Sigmoid colon (tissue), 7 donors: ENCODE measurements around the gene SYNGAP1. TPM values are rescaled to one million over a fixed set of nuclear protein-coding genes. Genes with fewer than 3 reads are reported as not detected.

Experiments
- DNase-seq: peaks from one replicate; pipeline ENCODE4 v3.0.0-alpha.2; 2019
- H3K27ac ChIP-seq, 4 donors: fragments of 200-600 bp; sonication (generic); one replicate each; pipeline ENCODE4 v1.5.1; 2016 to 2019; ENCODE audit warnings: mild to moderate bottlenecking in 1 of 4
- H3K27me3 ChIP-seq, 3 donors: fragments of 200-600 bp; sonication (generic); one replicate each; pipeline ENCODE4 v1.5.1; 2019; ENCODE audit warnings: mild to moderate bottlenecking in 1 of 3
- H3K36me3 ChIP-seq, 4 donors: fragments of 200-600 bp; sonication (generic); one replicate each; pipeline ENCODE4 v1.5.1; 2016 to 2019
- H3K4me1 ChIP-seq, 4 donors: fragments of 200-600 bp; sonication (generic); one replicate each; pipeline ENCODE4 v1.5.1; 2017 to 2019
- H3K4me3 ChIP-seq, 4 donors: fragments of 200-600 bp; sonication (generic); one replicate each; pipeline ENCODE4 v1.5.1; 2017 to 2019; ENCODE audit warnings: mild to moderate bottlenecking in 2 of 4, moderate library complexity in 1 of 4
- H3K9me3 ChIP-seq, 4 donors: fragments of 200-600 bp in 3 of 4; sonication (generic) in 3 of 4; one replicate each; pipeline versions ENCODE4 v1.5.1 to v1.6.1; 2013 to 2019
- EP300 ChIP-seq, 4 donors: sonication (generic); formaldehyde crosslinking; IDR thresholded peaks; one replicate each; pipeline ENCODE4 v1.6.1; 2017; ENCODE audit warnings: antibody characterized with exemption in 4 of 4
- POLR2A ChIP-seq, 2 donors: fragments of 450-650 bp; IDR thresholded peaks; one replicate each; pipeline ENCODE4 v1.6.1; 2016; ENCODE audit warnings: antibody characterized with exemption in 2 of 2, mild to moderate bottlenecking in 2 of 2, moderate library complexity in 2 of 2
- POLR2AphosphoS5 ChIP-seq, 4 donors: sonication (generic); formaldehyde crosslinking; IDR thresholded peaks; one replicate each; pipeline ENCODE4 v1.6.1; 2017; ENCODE audit warnings: antibody characterized with exemption in 4 of 4
- WGBS, 2 donors: extraction: QIAGEN DNeasy Blood & Tissue Kit; methylation state at CpG; one replicate each; pipeline ENCODE4 v1.1.7; 2013; 5-methylcytosine and 5-hydroxymethylcytosine counted together
- intact Hi-C: fragments of 100-400 bp; cut with DNase I; formaldehyde crosslinking; loops from one replicate; pipeline ENCODE4 v1.15.1; 2023
- polyA plus RNA-seq, 3 donors: library from polyadenylated mRNA; stranded (reverse); fragments of 200-250 nt; gene quantifications; one replicate each; pipeline ENCODE4 v1.2.3, GENCODE V29; 2013
- total RNA-seq, 4 donors: library from RNA; depleted of rRNA; stranded (reverse); fragments of >200 nt; gene quantifications; one replicate each; pipeline ENCODE4 v1.1.0, GENCODE V29; 2016
- TF ChIP-seq, protein P1 (sequence below), 4 experiments: fragments of 450-650 bp in 3 of 4; fragments of 200-600 bp in 1 of 4; IDR thresholded peaks; one replicate each; pipeline ENCODE4 v1.5.1; 2016 to 2019; ENCODE audit warnings: antibody characterized with exemption in 4 of 4, mild to moderate bottlenecking in 3 of 4, moderate library complexity in 2 of 4
- donor health status: healthy with polysubstance abuse.
- donor health status: Bipolar disorder and iron deficiency.
- donor health status: healthy.

SYNGAP1 gene
- total and polyA plus RNA-seq, 7 donors: 0.92 to 24.6 (median 9.9) TPM

- Histone ChIP-seq H3K9me3 (no peaks in the 10 kb centered on the region), H3K36me3 (peaks cover 12 to 44% (median 27%) of the 10 kb centered on the region in 4 donors), H3K27ac (peak overlapping the region; percentile 93 to 97 (median 96)), H3K27me3 (no peaks in the 10 kb centered on the region), H3K4me3 (peak overlapping the region; percentile 59 to 76 (median 62)), H3K4me1 (peaks cover 0 to 56% (median 48%) of the 10 kb centered on the region in 4 donors)
- WGBS, 2 donors: 1 to 2% methylated on average over 25 of the region's 25 CpGs
- intact Hi-C loops: loop anchor here (5.0 to 10.0 kb wide), 2 partner anchors 445 to 1223 kb away; partner anchors contain the start of genes GPSM3 and PBX2
- TF ChIP-seq POLR2AphosphoS5 (IDR thresholded peaks at IDR 0.05): no peak
- TF ChIP-seq, protein P1, sequence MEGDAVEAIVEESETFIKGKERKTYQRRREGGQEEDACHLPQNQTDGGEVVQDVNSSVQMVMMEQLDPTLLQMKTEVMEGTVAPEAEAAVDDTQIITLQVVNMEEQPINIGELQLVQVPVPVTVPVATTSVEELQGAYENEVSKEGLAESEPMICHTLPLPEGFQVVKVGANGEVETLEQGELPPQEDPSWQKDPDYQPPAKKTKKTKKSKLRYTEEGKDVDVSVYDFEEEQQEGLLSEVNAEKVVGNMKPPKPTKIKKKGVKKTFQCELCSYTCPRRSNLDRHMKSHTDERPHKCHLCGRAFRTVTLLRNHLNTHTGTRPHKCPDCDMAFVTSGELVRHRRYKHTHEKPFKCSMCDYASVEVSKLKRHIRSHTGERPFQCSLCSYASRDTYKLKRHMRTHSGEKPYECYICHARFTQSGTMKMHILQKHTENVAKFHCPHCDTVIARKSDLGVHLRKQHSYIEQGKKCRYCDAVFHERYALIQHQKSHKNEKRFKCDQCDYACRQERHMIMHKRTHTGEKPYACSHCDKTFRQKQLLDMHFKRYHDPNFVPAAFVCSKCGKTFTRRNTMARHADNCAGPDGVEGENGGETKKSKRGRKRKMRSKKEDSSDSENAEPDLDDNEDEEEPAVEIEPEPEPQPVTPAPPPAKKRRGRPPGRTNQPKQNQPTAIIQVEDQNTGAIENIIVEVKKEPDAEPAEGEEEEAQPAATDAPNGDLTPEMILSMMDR (IDR thresholded peaks at IDR 0.05): no peak
- no peak for TF ChIP-seq POLR2A (IDR thresholded peaks at IDR 0.05)
- TF ChIP-seq EP300 (IDR thresholded peaks at IDR 0.05): no peak
- no peak for DNase-seq
Observed at GRCh38 chr6:33417128-33417902, 2.5 kb upstream of the SYNGAP1 start.

DNA sequence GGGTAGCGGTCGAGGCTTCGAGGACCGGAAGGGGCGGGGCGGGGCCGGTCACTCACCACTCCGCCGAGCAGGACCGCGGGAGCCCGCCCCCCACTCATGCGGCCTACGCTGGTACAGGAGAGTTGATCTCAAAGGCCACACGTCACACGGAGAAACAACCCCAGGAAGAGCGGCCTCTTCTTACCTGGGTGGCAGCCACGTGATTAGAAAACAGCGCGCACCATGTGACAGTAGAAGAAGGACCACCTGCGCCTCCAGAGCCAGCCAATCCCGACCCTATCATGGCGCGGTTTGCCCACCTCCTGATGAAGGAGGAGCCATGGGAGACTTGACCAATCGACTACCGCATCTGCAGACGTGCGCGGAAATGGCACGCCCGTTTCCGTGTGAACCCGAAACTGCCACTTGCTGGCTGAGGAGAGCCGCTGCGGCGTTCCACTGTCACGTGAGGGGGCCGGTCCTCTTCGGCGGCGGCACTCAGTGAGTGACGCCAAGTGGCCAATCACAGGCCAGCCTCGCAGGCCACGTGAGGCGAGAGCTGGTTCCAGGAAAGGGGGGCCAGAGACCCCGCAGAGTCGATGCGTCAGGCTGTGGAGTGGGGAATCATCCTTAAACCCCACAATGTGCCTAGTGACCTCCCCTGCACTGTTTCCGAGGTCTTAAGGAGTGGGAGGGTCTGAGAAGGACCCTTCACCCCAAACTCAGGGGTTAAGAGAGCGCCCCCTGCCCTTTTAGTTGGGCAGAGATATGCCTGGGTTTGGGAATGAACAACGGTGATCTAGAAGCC is 1.8 kb upstream of the SYNGAP1 start, which contains the start of gene CUTA:
Gene CUTA, minus strand, starts transcription at position 205 of the 787 bp plus-strand sequence. Its CDS starts 107 bp downstream, at position 98.
- TF ChIP-seq POLR2AphosphoS5 (IDR thresholded peaks at IDR 0.05) (peak; percentile 90 to 97 (median 95)), POLR2A (IDR thresholded peaks at IDR 0.05) (peak; percentile 80 to 89), EP300 (IDR thresholded peaks at IDR 0.05) (peak in 1 of 4 donors; percentile 84)
- TF ChIP-seq, protein P1 (IDR thresholded peaks at IDR 0.05): peak in 1 of 4 experiments; percentile 23
- peak within 1 kb of the TSS; percentile 93 to 97 (median 96) for H3K27ac ChIP-seq
- H3K27me3 ChIP-seq: no peaks in the 10 kb centered on the region
- DNase-seq: peak; percentile 100
- H3K4me3 ChIP-seq: peak within 1 kb of the TSS; percentile 59 to 76 (median 62)
- H3K9me3 ChIP-seq: no peaks in the 10 kb centered on the region
- intact Hi-C loops: loop anchor here (5.0 to 10.0 kb wide), 2 partner anchors 446 to 1223 kb away; partner anchors contain the start of genes GPSM3 and PBX2
- peaks cover 0 to 48% (median 42%) of the 10 kb centered on the region in 4 donors for H3K4me1 ChIP-seq
- H3K36me3 ChIP-seq: peaks cover 6 to 36% (median 19%) of the 10 kb centered on the region in 4 donors
- 0% methylated on average over 51 of the region's 51 CpGs for WGBS, 2 donors

- TF ChIP-seq, protein P1 (IDR thresholded peaks at IDR 0.05): no peak
- no peak for TF ChIP-seq POLR2AphosphoS5 (IDR thresholded peaks at IDR 0.05)
- no peak for TF ChIP-seq EP300 (IDR thresholded peaks at IDR 0.05)
- TF ChIP-seq POLR2A (IDR thresholded peaks at IDR 0.05): no peak
- H3K9me3 ChIP-seq: no peaks in the 10 kb centered on the region
- H3K27me3 ChIP-seq: no peaks in the 10 kb centered on the region
- 47 to 54% methylated on average over 8 of the region's 8 CpGs for WGBS, 2 donors
- intact Hi-C loops: loop anchor here (5.0 to 10.0 kb wide), 2 partner anchors 446 to 1224 kb away; partner anchors contain the start of genes GPSM3 and PBX2
- H3K27ac ChIP-seq: peak overlapping the region; percentile 93 to 97 (median 96)
- DNase-seq: no peak
- H3K4me1 ChIP-seq: peaks cover 0 to 47% (median 41%) of the 10 kb centered on the region in 4 donors
- H3K4me3 ChIP-seq: peak overlapping the region; percentile 15 to 76 (median 60)
- peaks cover 0 to 29% (median 12%) of the 10 kb centered on the region in 4 donors for H3K36me3 ChIP-seq
Observed at GRCh38 chr6:33418690-33419291, 1.1 kb upstream of the SYNGAP1 start.
